ENCODE results near the gene MRPS9. TPM values are rescaled to one million over a fixed set of nuclear protein-coding genes. Genes with fewer than 3 reads are reported as not detected.

MRPS9 gene
- total and polyA plus RNA-seq, 2 of the 13 experiments (the other 11 are each of a cell fraction or from before 2014, with no cell fraction given): 31.2 to 91.8 TPM

GRCh38 chr2:105037572-105038382 is at the start of gene MRPS9 (continued):
- TF ChIP-seq ARID4A (CRISPR knock-in tag; IDR thresholded peaks at IDR 0.05; ENCODE audit: borderline replicate concordance) (peak; percentile 83), POLR2G (IDR thresholded peaks at IDR 0.05; ENCODE audit: low read depth, low read length) (peak; percentile 94), E2F2 (CRISPR knock-in tag; IDR thresholded peaks at IDR 0.05; ENCODE audit: borderline replicate concordance) (no peak), ZNF224 (CRISPR knock-in tag; IDR thresholded peaks at IDR 0.05) (peak; percentile 90; the same call in 1 of the 2 replicates), NRL (CRISPR knock-in tag; IDR thresholded peaks at IDR 0.05; ENCODE audit: borderline replicate concordance) (peak; percentile 77; the same call in 1 of the 2 replicates), ZBTB8A (CRISPR knock-in tag; IDR thresholded peaks at IDR 0.05; ENCODE audit: borderline replicate concordance, low read depth) (no peak; the same call in 1 of the 2 replicates), PHF5A (CRISPR knock-in tag; IDR thresholded peaks at IDR 0.05; ENCODE audit: low read depth, unreplicated experiment) (no peak), NR2F6 (IDR thresholded peaks at IDR 0.05) (no peak), NR2F6 (CRISPR knock-in tag; IDR thresholded peaks at IDR 0.05) (peak; percentile 3; the same call in 1 of the 2 replicates), HMG20B (CRISPR knock-in tag; conservative IDR thresholded peaks at IDR 0.05) (peak; percentile 60; the same call in 1 of the 2 replicates), ZNF468 (CRISPR knock-in tag; IDR thresholded peaks at IDR 0.05) (no peak), TBX2 (CRISPR knock-in tag; IDR thresholded peaks at IDR 0.05; ENCODE audit: borderline replicate concordance) (peak; percentile 84)

Measured in HepG2 (cell line).